HG03108 (cell line): Measurements from ENCODE around the gene TSPAN18.

Experiments used
- ATAC-seq: cut with Tn5 transposase; IDR thresholded peaks from one replicate; pipeline ENCODE4 v1.9.1; 2021; ENCODE audit warnings: moderate library complexity; ENCODE audit not compliant: unreplicated experiment

The TSPAN18 gene, protein sequence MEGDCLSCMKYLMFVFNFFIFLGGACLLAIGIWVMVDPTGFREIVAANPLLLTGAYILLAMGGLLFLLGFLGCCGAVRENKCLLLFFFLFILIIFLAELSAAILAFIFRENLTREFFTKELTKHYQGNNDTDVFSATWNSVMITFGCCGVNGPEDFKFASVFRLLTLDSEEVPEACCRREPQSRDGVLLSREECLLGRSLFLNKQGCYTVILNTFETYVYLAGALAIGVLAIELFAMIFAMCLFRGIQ

DNA sequence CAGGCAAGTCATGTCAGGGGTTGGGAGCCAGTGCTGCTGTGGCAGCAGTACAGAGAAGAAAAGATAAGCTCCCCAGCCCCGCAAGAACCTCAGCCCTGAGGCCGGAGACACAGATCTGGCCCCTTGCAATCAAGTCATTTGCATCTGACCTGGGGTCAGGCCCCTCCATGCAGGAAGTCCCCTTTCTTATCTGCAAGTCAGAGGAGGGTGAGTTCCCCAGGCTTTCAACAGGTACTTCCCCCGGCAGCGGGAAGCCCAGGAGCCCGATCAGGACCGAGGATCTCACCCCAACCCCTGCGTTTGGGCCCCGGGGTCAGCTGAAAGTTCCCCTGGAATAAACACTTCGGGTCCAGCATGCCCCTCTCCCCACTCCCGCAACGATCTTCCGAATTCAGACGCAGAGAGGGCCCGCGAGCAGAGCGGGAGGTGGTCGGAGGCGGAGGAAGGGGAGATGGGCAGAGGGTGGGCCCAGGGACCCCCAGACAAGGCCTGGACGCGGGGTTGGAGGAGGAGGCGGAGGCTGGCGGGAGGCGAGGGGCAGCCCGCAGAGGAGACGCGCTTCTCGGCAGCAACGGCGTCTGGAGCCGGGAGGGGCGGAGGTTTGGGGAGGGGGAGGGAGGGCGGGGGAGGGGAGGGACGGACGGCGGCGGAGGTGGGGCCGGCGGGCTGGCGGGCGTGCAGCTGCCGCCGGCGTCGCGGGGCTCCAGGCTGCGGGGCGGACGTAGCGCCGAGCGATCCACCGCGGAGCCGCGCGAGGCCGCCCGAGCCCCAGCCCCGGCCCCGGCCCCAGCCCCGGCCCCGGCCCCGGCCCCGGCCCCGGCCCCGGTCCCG, at the start of gene TSPAN18:
Gene TSPAN18, plus strand, starts transcription at position 680 of the 831 bp plus-strand sequence. CDS start 179,455 bp downstream, outside the sequence.
- peak; percentile 84 for ATAC-seq

DNA sequence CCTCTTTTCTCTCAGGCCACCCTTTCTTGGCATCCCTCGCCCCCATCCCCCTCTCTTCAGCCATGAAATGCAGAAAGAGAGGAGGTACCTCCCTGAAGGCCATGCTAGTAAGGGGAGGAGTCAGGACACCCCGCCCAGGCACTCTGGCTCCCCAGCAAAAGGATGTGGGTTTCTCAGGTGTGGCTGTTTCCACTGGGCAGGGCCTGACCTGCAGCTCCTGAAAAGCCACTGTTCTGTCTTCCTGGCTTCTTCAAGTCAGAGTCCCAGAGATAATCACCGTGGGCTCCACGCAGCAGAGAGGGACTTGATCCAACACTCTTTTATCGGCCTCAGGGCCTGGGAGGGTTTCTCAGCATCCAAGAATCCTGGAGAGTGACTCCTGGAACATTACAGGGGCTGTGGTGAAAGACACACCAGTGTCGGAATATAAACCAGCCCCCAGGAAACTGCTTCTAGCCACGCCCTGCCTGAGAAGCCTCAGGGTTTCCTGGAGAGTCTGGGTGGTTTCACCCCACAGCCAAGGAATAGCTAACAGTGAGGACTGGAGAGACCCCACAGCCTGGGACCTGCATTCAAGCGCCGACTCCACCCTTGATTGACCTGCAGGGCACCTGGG, 45.7 kb upstream of the TSPAN18 start:
- ATAC-seq: no peak

DNA sequence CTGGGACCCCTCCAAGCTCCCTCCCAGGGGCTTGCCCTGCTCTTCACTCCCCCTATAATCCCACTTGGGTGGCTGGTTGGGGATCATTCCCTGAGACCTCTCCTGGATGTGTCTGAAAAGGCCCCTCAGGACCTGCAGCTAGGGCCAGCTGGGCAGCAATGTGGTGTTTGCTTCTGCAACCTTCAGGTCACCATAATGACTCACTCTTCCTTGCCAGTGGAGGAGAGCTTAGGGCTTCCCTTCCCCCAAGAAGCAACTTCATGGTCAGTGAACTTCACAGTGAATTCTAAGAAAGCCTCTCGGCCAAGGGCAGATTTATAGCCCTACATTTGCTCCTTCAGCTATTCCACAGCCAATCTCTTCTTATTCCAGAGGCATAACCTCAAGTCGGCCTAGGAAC, 45.1 kb upstream of the TSPAN18 start:
- ATAC-seq: no peak

- ATAC-seq: no peak
Observed at GRCh38 chr11:44684859-44685281, 41.9 kb upstream of the TSPAN18 start.

DNA sequence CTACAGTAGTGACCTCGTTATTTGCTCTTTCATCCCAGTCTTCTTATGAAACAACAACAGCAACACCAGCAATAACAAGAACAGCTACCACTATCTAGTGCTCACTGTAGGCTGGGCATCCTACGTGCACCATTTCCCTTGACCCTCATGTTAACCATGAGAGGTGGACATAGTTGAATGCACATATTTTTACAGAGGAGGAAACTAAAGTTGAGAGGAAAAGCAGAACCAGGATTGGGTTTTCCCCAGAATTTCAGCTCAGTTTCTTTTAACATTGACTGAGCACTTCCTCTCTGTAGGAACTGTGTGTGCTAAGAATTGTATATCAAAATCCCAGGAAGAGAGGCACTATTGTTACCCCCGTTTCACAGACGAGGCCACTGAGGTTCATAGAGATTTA, 39.4 kb upstream of the TSPAN18 start:
- ATAC-seq: no peak

- ATAC-seq: no peak
Observed at GRCh38 chr11:44689265-44689664, 37.5 kb upstream of the TSPAN18 start.

DNA sequence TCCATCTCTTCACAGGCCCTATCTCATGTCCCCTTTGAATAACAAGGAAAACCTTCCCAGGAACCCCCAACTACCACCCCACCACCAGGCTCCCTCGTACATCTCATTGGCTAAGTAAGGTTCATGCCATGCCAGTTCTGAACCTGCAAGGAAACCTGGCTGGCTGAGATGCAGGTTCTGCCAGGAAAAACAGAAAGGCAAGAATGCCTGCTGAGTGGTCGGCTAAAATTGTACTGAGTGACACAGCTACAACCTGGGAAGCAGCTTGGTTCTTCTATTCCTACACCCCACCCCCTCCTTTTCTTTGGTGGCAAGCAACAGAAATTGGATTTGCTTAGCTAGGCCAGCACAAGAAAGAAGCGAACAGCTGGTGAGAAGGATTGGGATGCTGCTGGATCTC, 36.1 kb upstream of the TSPAN18 start:
- no peak for ATAC-seq

DNA sequence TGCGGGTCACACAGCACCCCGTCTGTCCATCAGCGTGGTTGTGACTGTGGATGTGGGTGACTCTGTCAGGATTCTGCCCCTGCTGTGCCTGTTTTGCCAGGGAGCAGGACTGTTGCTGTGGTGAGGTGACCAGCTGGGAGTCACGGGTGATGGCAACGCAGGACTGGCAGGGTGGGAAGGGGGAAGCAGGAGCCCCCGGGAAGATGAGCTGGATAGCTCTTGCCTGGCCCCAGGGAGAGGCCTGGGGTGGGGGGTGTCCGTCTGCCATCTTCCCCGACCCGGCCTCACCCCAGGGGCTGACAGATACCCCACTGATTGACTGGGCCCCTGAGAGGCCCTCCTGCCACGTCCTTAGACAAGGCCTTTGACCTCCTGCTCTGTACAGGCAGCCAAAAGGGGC, 34.3 kb upstream of the TSPAN18 start:
- ATAC-seq: no peak

GRCh38 chr11:44693654-44694119, 33.1 kb upstream of the TSPAN18 start:
- ATAC-seq: no peak

GRCh38 chr11:44694443-44694842, 32.3 kb upstream of the TSPAN18 start:
- no peak for ATAC-seq

- ATAC-seq: no peak
Observed at GRCh38 chr11:44695169-44695833, 31.5 kb upstream of the TSPAN18 start.

DNA sequence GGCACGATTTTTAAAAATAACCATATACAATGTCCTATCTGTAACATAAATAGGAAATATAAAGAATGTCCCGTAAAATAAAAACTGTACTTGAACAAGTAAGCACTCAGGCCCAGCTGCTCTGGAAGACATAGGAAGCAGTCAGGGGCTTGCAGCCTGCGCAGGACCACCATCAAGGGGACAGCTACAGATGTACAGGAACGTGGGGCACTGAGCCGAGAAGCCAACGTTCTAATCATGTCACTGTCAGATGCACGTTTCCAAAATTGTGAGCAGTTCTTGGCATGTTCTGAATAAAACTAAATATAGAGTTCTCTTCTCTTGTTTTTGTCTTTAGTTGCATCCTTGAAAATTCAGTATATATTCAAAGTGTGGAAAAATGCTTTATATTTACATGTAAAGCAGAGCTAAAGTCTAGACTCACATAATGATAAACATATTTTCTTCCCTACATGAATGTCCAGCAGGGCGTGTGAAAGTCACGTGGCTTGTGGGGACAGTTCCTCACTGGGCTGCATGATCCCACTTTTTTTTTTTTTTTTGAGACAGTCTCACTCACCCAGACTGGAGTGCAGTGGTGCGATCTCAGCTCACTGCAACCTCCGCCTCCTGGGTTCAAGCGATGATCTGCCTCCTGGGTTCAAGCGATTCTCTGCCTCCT, 28.4 kb upstream of the TSPAN18 start:
- ATAC-seq: no peak

- ATAC-seq: no peak
Observed at GRCh38 chr11:44699497-44700408, 27.0 kb upstream of the TSPAN18 start.

DNA sequence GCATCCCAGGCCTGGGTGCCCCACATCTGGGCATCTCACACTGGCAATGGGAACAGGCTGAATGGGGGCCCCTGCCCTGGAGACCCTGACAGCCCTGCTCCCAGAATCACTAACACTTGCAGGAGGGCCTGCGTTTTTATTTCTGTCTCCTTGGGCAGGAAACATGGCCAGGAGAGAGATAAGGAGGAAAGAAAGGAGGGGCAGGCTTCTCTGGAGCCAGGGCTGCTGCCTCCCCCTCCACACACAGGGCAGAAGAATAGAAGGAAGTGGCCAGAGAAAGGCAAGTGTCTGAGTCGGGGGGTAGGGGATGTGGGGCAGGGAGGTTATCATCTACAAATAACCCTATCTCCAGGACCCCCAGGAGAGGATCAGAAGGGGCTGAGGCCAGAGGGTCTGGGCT, 25.5 kb upstream of the TSPAN18 start:
- ATAC-seq: no peak

- no peak for ATAC-seq
Observed at GRCh38 chr11:44702889-44703288, 23.9 kb upstream of the TSPAN18 start.

DNA sequence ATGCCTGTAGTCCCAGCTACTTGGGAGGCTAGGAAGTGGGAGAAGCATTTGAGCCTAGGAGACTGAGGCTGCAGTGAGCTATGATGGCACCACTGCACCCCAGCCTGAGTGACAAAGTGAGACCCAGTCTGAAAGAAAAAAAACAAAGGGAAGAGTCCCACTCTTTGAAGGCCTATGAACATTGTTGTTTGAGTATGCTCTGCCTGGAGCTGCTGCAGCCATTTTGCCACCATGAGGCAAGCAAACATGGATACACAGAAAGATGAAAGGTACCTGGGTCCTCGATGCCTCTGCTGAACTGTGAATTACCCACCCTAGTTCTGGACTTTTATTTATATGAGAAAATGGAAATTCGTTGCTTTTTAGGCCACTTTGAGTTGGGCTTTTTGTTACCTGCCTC, 19.7 kb upstream of the TSPAN18 start:
- ATAC-seq: no peak

DNA sequence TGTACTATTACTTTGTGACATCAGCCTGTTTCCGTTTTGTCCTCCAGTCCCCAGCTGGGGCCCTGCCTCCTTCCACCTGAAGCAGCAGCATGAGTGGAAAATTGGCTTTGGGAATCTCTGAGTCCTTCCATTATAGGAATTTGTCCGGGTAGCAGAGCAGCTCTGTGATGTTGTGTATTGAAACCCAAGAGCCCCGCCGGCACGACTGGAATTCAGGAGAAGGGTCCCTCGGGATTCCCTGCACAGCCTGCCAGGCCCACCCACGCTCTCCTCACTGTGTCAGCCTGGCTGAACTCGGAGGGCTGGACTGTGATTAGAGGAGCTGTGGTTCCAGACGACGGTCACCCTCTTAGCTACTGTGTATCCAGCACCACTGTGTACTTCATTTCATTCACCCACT, 18.8 kb upstream of the TSPAN18 start:
- no peak for ATAC-seq

GRCh38 chr11:44708523-44709280, 18.1 kb upstream of the TSPAN18 start:
- ATAC-seq: no peak

GRCh38 chr11:44709281-44709562, 17.5 kb upstream of the TSPAN18 start:
- ATAC-seq: no peak
